NCI-H1436 (cell line): ENCODE data around the gene IKZF1.

Source experiments
- DNase-seq: peaks from one replicate; lab custom pipeline; 2025; lab: John Stamatoyannopoulos, UW

IKZF1 gene

DNA sequence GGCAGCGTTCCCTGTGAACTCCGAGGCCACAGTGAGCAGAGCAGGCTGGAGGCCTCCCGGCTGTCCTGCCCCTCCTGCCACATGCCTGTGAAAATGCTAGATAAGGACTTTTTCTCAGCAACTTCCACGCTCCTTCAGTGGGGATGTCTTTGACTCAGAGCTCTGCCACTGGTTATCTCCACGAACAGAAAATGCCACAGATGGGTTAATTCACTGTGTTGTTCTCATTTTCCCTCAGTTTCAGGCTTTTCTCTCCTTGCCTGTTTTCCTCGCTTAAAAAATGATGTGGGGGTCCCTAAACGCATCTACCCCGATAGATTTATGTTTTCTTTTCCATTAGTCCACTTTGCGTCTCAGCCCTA lies 51.3 kb downstream of the IKZF1 start:
- DNase-seq: no peak

DNA sequence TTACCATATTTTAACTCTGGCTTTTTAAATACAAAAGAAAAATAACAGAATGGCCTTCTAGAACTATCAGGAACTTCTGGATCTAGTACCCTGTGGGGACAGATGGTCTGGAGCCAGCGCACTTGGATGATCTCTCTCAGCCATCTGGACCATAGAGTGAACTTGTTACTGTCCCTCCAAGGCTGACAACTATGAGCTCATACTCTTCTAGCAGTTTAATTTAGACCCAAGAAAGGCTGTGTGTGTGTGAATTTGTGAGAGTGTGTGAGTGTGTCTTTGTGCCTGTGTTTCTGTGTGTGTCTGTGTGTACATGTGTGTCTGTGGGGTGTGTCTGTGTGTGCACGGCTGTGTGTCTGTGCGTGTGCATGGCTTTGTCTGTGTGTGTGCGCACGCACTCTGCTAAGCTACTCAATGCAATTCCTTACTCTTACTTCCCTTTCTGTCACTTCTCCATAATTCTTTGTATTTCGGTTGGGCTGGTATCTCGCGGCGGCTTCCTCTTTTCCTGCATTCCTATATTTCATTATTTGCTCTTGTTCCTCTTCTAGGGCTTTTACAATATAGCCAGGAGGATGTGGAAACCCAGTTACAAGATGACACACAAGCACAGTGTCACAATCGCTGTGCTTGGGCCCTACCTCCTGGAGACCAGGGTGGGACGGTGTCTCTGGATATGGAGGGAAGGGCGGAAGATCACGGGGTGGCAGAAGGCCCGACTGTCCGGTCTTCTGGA lies 51.9 kb downstream of the IKZF1 start:
- DNase-seq: no peak

DNA sequence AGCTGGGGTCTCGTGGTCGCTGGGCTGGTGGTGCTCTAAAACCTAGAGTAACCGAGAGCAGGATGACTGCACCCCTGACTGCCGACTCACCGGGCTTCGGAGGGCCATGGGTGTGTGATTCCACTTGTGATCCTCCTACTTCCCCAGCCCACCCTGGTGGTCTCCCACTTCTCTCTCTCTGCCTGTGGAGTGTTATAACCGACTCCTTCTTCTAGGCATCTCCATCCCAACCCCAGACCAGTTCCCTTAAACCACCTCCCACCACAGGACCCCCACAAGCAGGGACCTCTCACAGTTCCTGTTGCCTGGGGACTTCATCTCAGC lies 52.4 kb downstream of the IKZF1 start:
- DNase-seq: no peak

DNA sequence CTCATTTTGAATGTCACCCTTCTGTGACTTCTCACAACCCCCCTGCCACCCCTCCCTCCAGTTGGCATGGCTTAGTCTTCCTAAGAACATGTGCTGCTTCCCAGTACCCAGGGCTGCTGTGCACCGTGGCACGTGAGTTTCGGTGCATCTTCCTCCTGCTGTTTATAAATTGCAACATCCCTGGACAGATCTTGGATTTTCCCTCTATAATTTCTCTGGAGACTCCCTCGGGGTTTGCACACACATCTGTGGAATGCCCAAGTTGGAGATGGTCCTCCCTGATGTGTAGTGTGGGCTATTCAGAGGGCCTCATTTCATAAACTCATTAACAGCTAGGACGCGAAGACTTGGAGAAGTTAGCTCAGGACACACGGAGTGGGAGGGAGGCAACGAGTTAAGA lies 52.9 kb downstream of the IKZF1 start:
- no peak for DNase-seq

DNA sequence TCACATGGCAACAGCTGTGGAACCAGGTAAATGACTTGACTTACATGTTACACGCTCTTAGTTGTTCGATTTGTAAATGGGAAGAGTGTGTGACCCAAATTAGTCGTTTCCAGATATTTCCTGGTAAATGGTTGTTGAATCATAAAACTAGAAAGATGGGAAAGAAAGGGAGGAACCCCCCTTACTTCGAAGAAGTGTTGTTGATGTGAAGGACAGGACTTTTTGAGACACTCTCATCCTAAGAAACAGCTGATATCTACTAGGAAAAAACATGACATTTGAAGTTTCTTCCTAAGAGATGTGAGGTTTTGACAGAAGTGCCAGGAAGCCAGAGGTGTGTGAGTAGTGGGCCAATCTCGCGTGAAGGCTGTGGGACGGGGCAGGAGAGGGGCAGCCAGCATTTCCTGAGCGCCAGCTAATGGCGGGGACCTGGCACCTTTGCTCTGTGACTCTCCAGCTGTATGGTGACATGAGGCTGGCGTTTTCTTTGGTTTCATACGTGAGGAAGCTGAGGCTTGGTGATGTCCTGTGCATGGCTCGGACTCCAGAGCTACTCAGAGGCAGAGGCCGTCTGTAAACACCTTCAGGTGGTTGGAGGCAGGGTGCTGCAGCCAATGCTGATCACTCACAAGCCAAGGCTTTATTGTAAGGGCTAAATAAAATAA lies 53.7 kb downstream of the IKZF1 start:
- no peak for DNase-seq

DNA sequence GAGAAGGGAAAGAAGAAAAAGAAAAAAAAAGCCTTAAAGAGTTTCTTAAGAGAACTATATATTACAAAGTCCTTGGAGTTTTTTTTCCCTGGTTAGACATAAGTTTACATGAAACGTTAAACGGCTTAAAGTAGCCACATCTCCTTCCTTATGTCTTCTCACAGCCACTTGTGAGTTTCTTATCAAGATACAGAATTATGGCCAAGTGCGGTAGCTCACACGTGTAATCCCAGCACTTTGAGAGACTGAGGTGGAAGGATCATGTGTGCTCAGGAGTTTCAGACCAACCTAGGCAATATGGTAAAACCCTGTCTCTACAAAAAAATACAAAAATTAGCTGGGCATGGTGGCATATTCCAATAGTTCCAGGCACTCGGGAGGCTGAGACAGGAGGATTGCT lies 54.3 kb downstream of the IKZF1 start:
- no peak for DNase-seq

DNA sequence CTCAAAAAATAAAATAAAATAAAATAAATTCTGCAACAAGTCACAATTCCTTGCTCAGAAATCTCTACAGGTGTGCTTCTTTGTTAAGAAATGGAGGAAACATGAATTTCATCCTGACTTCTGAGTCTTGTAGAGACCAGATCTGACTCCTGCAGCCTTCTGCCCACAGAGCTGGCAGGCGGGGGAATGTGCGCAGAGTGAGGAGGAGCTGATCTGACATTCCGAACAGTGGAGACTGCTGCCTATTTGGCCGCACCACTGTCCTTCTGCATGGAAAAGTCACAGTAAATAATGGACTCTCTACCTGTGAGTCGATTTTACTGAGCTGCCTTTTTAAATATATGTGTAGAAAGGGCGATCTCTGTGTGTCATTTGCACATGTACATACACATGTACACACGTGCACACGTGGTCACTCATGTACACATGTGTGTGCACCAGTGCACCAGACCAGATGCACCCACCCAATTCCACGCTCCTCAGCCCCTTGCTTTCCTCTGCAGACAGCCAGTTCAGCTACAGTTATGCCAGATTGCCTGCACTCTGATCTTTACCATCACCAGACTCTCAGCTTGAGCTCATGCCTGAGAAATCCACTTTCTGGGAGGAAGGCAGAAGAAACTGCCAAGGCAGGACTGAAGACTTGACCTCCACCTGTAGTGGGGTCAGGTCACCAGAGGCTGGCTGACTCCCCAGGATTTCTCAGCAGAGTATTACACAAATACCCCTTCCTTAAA lies 54.9 kb downstream of the IKZF1 start:
- DNase-seq: no peak

DNA sequence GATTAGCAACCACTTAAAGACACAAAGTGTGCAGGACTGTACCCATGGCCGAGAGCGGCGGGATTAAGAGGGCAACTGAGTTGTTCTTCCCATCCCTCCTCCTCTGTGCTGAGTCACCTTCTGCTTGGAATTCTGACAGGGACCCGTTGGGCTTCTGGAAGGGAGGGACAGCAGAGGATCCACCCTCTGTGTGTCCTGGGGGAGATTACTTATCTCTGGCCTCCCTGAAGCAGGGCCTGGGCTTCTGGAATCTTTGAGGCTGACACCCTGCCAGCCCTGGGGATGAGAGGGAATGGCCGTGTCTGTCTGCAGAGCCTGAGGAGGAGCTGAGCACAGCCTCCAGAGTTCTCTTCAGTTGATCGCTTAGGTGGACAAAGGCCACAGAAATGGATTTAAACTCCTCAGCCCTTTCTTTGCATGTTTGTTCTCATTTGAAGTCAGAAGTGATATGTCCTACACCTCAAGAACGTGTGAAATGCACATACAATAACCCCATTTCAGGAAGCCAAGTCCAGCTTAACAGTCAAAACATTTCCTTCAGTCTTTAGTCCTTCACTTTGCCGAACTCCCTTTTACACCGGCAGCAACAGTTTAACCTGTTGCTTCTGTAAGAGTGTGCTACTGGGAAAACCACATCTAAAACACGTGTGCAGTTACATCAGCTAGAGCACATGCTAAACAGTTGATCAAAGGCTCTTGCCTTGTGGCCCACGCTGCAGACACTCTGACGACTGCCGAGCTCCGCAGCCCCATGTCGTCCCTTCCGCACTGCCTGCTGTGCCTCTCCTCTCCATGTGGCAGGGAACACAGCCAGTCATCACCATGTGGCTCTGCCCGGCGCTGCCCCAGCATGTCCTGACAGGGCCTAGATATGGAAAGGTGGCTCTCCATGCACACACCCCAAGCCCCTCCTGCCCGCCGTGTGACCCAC lies 55.7 kb downstream of the IKZF1 start:
- no peak for DNase-seq

DNA sequence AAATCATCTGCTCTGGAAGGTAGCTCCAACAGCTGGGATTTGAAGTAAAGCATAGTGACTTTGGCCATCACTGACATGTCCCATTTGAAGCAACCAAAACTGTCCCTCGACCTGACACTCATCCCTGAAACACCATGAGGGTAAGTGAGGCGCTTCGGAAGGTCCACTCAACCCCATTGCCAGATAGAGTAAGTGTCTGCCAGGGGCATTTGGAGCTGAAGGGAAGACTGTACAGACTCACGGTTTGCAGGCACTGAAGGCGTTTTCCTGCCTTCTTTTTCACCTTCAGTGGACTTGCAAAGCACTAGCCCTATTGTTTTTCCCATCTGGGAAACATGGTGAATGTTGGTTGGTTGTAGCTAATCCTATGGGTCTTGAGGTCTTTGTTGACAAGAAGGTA lies 57.6 kb downstream of the IKZF1 start:
- DNase-seq: no peak

DNA sequence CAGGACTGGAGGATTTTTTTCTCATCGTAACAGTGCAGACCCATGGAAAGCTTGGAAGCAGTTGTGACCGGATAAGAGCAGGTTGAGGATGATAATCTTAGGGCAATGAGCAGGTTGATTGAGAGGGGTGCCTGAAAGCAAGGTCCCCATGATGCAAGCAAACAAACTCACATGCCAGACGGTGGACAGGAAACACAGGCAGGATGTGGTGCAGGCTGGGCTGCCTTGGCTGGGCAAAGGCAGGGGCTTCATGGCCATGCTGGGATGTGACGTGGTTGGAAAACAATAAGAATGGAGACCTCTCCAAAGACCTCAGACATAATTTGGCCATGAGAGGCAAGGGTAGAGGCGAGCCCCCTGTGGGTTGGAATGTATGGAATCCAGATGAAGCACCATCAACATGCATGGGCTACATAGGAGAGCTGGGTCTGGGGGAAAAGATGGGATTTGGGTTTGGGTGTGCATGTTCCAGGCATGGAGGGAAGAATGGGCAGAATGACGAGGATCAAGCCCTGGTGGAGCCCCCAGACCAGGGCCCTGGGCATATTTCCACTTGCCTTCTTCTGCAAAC lies 58.3 kb downstream of the IKZF1 start:
- DNase-seq: no peak

DNA sequence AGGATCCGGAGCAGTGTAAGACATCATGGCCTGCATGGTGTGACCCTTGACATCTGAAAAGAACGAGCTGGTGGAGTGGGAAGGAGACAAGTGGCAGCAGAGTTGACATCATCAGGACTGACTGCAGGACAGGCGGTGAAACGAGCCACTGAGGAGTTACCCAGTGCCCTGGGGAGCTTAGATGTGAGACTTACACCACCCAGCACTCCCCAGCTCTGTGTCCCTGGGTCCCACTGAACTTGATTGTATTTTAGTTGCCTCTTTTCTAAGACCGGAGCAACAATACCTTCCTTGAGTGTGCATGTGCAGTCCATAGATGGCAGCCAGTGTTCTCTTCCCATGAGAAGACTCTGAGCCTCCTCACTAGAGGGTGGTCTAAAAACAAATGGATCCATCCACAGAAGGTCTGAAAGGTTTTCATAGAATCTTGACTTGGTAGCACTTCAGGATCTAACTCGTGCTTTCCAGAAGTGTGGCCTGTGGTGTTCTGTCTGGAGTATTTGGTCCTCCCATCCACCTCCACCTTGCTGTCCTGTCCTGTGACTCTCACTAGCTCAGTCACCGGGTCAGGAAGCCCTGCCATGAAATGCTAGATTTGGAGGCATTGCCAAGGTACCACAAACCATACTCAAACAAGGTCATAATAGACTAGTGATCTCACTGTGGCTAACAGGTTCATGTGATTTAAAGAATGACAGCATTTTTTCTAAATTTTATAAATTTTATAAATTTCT lies 59.0 kb downstream of the IKZF1 start:
- DNase-seq: no peak

DNA sequence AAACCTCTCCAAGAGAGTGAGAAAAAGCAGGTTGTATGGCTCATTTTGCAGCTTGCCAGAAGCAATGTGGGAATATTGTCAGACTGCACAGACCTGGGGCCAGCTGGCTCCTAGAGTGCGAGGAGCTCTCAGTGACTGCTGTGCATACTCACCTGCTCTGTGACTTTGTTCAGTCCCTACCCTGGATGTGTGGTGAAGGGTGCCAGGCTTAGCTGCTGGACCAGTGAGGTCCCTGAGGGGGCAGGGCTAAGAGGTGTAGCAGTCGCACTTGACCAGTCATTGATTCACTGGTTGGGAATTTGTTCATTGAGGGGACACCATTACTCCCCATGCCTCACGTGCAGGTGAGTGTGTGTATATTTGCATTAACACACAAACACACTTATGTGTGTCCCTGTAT lies 60.1 kb downstream of the IKZF1 start:
- DNase-seq: no peak

DNA sequence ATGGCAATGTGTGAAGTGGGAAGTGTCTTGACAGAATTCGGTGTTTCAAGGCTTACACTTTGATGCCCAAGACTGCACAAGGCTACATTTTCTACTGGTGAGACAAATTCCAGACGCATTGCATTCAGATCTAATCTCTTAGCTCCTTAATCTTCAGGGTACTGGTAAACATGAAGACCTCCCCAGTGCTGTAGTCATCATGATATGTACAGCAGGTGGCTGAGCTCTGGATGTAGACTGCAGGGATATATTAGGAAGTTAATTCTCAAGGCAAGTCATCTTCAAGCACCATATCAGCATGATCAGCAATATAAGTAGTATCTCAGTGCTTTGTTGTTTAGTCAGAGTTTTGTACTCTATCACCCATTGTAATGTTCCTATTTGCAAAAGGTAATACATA lies 61.8 kb downstream of the IKZF1 start:
- no peak for DNase-seq

DNA sequence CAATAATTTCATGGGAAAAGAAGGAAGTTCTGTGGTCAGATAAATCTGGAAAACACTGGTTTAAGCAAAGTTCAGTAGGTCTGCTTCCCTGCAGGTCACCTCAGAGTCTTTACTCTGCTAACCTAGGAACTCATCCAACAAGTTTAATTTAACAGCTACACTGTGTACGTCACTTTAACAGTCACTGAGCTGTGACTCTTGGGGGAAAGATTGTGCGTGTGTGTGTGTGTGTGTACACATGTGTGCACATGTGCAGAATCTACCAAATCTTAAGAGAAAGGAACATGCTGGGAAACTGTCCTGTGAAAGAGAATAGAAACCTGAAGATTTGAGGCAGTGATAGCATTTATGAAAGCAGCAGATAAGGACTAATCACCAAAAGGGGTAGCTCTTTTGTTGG lies 62.6 kb downstream of the IKZF1 start:
- no peak for DNase-seq

DNA sequence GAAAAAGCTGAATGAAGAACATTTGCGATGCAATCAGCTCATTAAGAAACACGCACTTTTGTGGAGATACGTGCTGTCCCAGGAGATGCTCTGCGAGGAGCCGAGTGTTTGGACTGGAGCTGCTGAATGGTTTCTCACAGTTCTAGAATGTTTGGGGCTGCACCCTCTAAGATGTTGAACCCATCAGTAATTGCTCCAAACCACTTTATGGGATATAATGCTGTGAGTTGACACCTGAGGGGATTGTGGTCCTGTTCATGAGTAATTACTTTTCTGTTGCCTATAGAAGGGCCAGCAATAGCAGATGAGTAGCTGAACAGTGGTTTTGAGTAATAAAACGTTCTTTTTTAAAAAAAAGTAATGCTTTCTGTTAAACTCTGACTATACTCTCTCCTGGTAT lies 63.1 kb downstream of the IKZF1 start:
- DNase-seq: no peak

DNA sequence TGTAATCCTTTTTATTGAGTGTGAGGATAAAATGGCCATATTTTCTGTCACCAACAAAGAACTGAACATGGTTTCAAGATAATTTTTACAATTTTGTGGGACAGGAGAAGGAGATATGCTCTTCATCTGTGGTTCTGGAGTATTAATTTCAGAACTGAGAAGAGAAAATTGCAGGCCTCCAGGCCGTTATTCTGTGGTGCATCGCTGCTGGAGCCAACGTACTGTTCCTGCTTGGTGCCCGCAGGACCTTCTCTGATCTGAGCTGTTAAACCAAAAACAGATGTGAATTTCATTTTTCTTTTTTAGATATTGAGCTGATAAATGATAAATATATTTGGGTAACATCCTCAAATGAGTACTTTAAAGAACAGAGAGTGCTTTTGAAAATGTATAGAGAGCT lies 63.9 kb downstream of the IKZF1 start:
- no peak for DNase-seq

DNA sequence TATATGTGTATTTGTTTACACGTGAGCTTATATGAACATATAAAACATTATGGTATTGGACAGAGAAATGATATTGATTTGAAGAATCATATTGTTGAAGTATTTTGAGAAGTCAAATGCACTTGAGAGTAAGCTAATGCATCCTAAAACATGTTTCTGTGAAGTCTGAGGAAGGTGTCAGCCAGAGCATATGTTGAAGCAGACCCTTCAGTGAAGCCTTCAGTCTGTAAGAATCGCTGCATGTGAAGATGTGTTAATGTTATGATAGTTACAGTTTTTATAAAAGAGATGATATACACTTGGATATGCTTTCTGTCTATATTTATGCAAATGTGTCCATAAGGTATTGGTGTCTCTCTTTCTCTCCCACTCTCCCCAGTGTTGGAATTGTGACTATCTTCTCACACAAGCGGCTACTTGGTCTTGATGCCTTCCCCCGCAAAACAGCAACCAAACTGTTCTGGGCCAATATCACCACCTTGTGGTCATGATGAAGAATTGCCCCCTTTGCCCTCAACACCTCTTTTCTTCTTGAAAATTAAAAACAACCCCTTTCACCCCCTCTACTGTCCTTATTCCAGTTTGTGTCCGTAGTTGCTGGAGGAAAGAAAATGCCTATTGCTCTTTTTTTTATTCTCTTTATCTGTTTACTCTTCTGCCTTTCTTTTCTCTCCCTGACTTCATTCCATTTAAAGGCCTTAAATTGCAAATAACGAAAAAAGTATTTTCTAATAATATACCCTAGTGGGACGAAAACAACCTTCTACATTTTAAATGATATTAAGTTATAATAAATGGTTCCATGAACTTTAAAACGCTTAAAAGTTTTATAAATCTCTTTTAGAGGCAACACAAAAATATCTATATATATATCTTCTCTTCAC lies 64.9 kb downstream of the IKZF1 start:
- DNase-seq: peak; percentile 6

DNA sequence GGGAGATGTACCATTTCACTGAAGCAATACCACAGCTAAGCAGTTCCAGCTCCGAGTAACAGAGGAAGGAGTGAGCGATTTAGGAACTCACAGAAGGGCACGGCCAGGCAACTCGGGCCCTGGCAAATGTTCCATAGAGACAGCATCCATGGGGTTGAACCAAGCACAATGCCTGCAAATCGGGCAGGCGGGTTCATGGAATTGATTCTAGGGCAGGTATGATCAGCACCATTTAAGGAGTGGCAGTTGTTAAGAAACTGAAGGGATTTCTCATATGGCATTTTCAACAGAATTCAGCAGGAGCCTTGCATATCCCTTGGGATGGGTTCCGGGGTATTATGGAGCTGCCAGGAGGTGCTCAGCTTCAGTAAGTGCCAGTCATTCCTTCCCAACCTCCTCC lies 66.4 kb downstream of the IKZF1 start:
- no peak for DNase-seq

DNA sequence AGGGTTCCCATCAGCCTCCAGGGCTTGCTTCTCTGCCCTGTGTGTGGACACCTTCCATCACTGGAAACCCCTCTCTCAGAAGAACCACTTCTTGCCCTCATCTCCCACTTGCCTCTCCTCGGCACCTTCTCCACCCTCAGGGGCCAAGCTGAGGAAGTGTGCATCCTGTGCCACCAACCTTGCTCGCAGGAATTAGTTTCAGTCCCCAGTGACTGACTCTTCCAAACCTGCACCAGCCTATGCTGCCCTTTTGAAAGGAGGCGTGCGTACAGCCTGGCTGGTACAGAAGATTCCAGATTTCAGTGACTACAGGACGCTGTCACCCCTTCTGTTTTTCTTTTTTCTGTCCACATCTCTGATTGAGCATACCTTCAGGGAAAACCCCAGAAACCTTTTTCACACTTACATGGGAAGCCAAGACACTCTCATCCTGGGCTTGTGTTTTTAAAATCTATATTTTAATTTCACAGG lies 67.1 kb downstream of the IKZF1 start:
- no peak for DNase-seq

DNA sequence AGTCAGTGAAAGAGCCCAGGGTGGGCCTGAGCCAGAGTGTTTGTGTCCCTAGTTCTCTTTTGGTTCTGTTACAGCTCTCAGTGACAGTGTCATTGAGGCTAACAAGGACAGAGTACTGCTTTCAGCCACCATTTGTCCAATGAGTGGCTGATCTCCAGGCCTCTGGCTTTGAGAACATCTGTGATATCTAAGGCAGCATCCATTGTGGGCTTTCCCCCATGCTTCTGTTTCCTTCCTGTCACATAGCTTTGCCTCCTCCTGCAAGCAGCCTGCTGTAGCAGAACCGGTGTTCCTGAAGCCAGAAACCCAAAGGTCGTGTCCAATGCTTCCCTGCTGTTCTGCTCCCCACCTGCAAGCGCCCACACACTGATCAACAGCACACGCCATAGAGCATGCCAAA lies 68.4 kb downstream of the IKZF1 start:
- DNase-seq: no peak
